K562 (cell line): ENCODE results near the gene PBX4. TPM values are rescaled to one million over a fixed set of nuclear protein-coding genes. Genes with fewer than 3 reads are reported as not detected.

Experiments used
- ATAC-seq: fragments of 200-7000 bp; cut with Tn5 transposase; 3 replicates; pipeline ENCODE4 v1.9.1; 2020; ENCODE audit warnings: moderate library complexity
- BruUV-seq: library from RNA; stranded (reverse); fragments of 400-500 nt; replicated peaks from 2 replicates; lab custom pipeline; 2021; lab: Mats Ljungman, UMichigan
- CTCF ChIA-PET: fragments of 300-600 bp; formaldehyde crosslinking; extraction: SDS; loops from one replicate; lab custom pipeline; 2021; ENCODE audit warnings: low intra/inter-chr PET ratio; lab: Yijun Ruan, JAX
- POLR2A ChIA-PET: fragments of 300-600, 350-650 bp; sonication (Branson Sonifier 250); formaldehyde crosslinking; extraction: SDS; loops from one replicate; lab custom pipeline; 2021; ENCODE audit warnings: antibody characterized with exemption, inconsistent platforms; lab: Yijun Ruan, JAX
- DNase-seq, 4 experiments: peaks; one replicate each; pipeline versions ENCODE4 v3.0.0 to v3.0.0-alpha.2; 2011 to 2018; ENCODE audit warnings: low spot score in 3 of 4, mixed read lengths in 3 of 4; ENCODE audit errors: extremely low read depth in 1 of 4
- FAIRE-seq: peaks from 2 replicates; lab custom pipeline; 2011; peaks lifted over from hg19 to GRCh38; lab: Jason Lieb, UNC
- H2AFZ ChIP-seq: 2 replicates; pipeline ENCODE4 v1.6.0; 2011; ENCODE audit warnings: low read depth, low read length, control low read depth, inconsistent platforms
- H3K27ac ChIP-seq: fragments of 200-600 bp; 3 replicates; pipeline ENCODE4 v1.8.0; 2011; ENCODE audit warnings: low read depth, mild to moderate bottlenecking, control low read depth, inconsistent platforms, low read length, moderate library complexity, mixed read lengths; ENCODE audit errors: extremely low read depth
- H3K27me3 ChIP-seq, 2 experiments: fragments of 300-600 bp in 1 of 2; 2 replicates in 1 of 2; 3 replicates in 1 of 2; pipeline versions ENCODE4 v1.6.0 to v1.8.0; 2011; ENCODE audit warnings: inconsistent platforms in 2 of 2, low read length in 2 of 2, mild to moderate bottlenecking in 1 of 2, mixed read lengths in 1 of 2, moderate library complexity in 1 of 2; ENCODE audit not compliant: control insufficient read depth in 2 of 2, insufficient read depth in 2 of 2
- H3K36me3 ChIP-seq: fragments of 300-600 bp; 3 replicates; pipeline ENCODE4 v1.8.0; 2011; ENCODE audit warnings: mild to moderate bottlenecking, low read length, inconsistent platforms; ENCODE audit not compliant: control insufficient read depth, insufficient read depth
- H3K4me1 ChIP-seq, 2 experiments: fragments of 200-600 bp in 1 of 2; replicated peaks in 1 of 2; 2 replicates in 1 of 2; 3 replicates in 1 of 2; pipeline versions ENCODE4 v1.5.1 to v1.8.0; 2011; ENCODE audit warnings: inconsistent platforms in 2 of 2, low read length in 2 of 2, mild to moderate bottlenecking in 1 of 2, mixed read lengths in 1 of 2, moderate library complexity in 1 of 2; ENCODE audit not compliant: control insufficient read depth in 2 of 2, insufficient read depth in 2 of 2
- H3K4me2 ChIP-seq: 2 replicates; pipeline ENCODE4 v1.6.1; 2011; ENCODE audit warnings: low read length, control low read depth, inconsistent platforms, mixed read lengths; ENCODE audit not compliant: insufficient read depth
- H3K4me3 ChIP-seq: fragments of 200-600 bp; sonication (generic), shearing (Covaris generic); 2 replicates; pipeline ENCODE4 v1.5.1; 2016; ENCODE audit warnings: control low read depth, inconsistent platforms
- H3K79me2 ChIP-seq: fragments of 200-600 bp; 3 replicates; pipeline ENCODE4 v1.8.0; 2011; ENCODE audit warnings: low read length, inconsistent platforms; ENCODE audit not compliant: control insufficient read depth, insufficient read depth
- H3K9ac ChIP-seq, 2 experiments: 2 replicates each; pipeline versions ENCODE4 v1.6.0 to v1.6.1; 2011; ENCODE audit warnings: low read depth in 2 of 2, low read length in 2 of 2, control low read depth in 1 of 2, inconsistent platforms in 1 of 2, mild to moderate bottlenecking in 1 of 2, mixed read lengths in 1 of 2; ENCODE audit not compliant: insufficient read depth in 1 of 2
- H3K9me1 ChIP-seq: one replicate; pipeline ENCODE4 v1.6.0; 2011; ENCODE audit warnings: inconsistent platforms, mild to moderate bottlenecking, low read length, moderate library complexity; ENCODE audit not compliant: control insufficient read depth, insufficient read depth
- H3K9me3 ChIP-seq: replicated peaks from 2 replicates; pipeline ENCODE4 v1.5.1; 2011; ENCODE audit warnings: low read depth, low read length, inconsistent platforms; ENCODE audit not compliant: control insufficient read depth, insufficient read depth
- H4K20me1 ChIP-seq: replicated peaks from 2 replicates; pipeline ENCODE4 v1.6.1; 2011; ENCODE audit warnings: low read length, inconsistent platforms, mixed read lengths; ENCODE audit not compliant: control insufficient read depth, insufficient read depth
- ATF3 ChIP-seq, 2 experiments: fragments of 450-650 bp in 1 of 2; sonication (generic) in 1 of 2; formaldehyde crosslinking in 1 of 2; IDR thresholded peaks in 1 of 2; conservative IDR thresholded peaks in 1 of 2; 2 replicates each; pipeline versions ENCODE4 v1.6.1 to v1.8.1; 2016 to 2023; ENCODE audit warnings: mild to moderate bottlenecking in 2 of 2, moderate library complexity in 2 of 2, inconsistent platforms in 1 of 2, missing genetic modification reagents in 1 of 2
- CEBPG ChIP-seq, 3 experiments: fragments of 200-800 bp in 1 of 3; sonication (Bioruptor generic) in 1 of 3; sonication (generic) in 1 of 3; formaldehyde crosslinking in 1 of 3; IDR thresholded peaks in 2 of 3; conservative IDR thresholded peaks in 1 of 3; 2 replicates each; pipeline versions ENCODE4 v1.6.1 to v1.8.0; 2016 to 2022; ENCODE audit warnings: missing compliant biosample characterization in 2 of 3, missing genetic modification characterization in 2 of 3, mild to moderate bottlenecking in 1 of 3, missing genetic modification reagents in 1 of 3
- GABPA ChIP-seq: fragments of 200-800 bp; sonication (Bioruptor generic); conservative IDR thresholded peaks from 2 replicates; pipeline ENCODE4 v1.6.1; 2016; ENCODE audit warnings: low read depth, missing genetic modification characterization, missing compliant biosample characterization
- KAT8 ChIP-seq: fragments of 450-650 bp; IDR thresholded peaks from 2 replicates; pipeline ENCODE4 v1.6.1; 2016; ENCODE audit warnings: low read depth, mild to moderate bottlenecking
- MBD1 ChIP-seq: fragments of 250-450 bp; sonication (Bioruptor Pico); IDR thresholded peaks from 2 replicates; pipeline ENCODE4 v1.8.0; 2022; ENCODE audit warnings: inconsistent platforms
- POLR2A ChIP-seq: fragments of 450-650 bp; conservative IDR thresholded peaks from 2 replicates; pipeline ENCODE4 v1.6.1; 2016
- POLR2G ChIP-seq: fragments of 200-400 bp; formaldehyde crosslinking; IDR thresholded peaks from 2 replicates; pipeline ENCODE4 v1.6.1; 2017; ENCODE audit warnings: low read depth, mild to moderate bottlenecking, antibody characterized with exemption, low read length, moderate library complexity
- RBM22 ChIP-seq: fragments of 200-400 bp; formaldehyde crosslinking; IDR thresholded peaks from 2 replicates; pipeline ENCODE4 v1.6.1; 2018; ENCODE audit warnings: low read length, low read depth; ENCODE audit not compliant: poor library complexity, severe bottlenecking
- ZNF764 ChIP-seq: fragments of 250-450 bp; sonication (Bioruptor Pico); IDR thresholded peaks from 2 replicates; pipeline ENCODE4 v1.4.0; 2020; ENCODE audit warnings: low read depth, mild to moderate bottlenecking, moderate library complexity
- WGBS: fragments of 100-300 bp; shearing (Covaris generic); methylation state at CpG from one replicate; pipeline ENCODE4 v1.1.6; 2016; ENCODE audit warnings: low coverage, mixed read lengths; ENCODE audit not compliant: insufficient coverage; ENCODE audit errors: missing lambda C conversion rate; 5-methylcytosine and 5-hydroxymethylcytosine counted together
- in situ Hi-C: fragments of 300-500 bp; cut with MboI; formaldehyde crosslinking; loops from 4 replicates; pipeline ENCODE4 v1.15.0; 2018; ENCODE audit warnings: inconsistent platforms, mixed read lengths
- intact Hi-C: fragments of 100-400 bp; cut with micrococcal nuclease; formaldehyde crosslinking; loops from 2 replicates; pipeline ENCODE4 v1.14.2; 2022
- polyA plus RNA-seq, 8 experiments: library from polyadenylated mRNA; depleted of rRNA in 4 of 8; stranded (reverse) in 5 of 8; unstranded in 3 of 8; fragments of >200 nt; fragmentation: Nextera tagmentation in 2 of 8; fragmentation: Illumina TruSeq in 1 of 8; extraction: Ambion mirVana in 2 of 8; extraction: Trizol in 1 of 8; gene quantifications; 2 replicates each; pipeline versions ENCODE4 v1.2.1 to v1.2.3, GENCODE V29; 2011 to 2014; ENCODE audit warnings: inconsistent platforms in 1 of 8, missing spikeins in 1 of 8
- total RNA-seq, 7 experiments: library from RNA; depleted of rRNA in 6 of 7; stranded (reverse); fragments of >200 nt in 6 of 7; fragmentation: Illumina TruSeq in 2 of 7; extraction: Trizol in 2 of 7; gene quantifications; 2 replicates each; pipeline versions ENCODE4 v1.2.1 to v1.2.3, GENCODE V29; 2011 to 2021; ENCODE audit warnings: low replicate concordance in 1 of 7

PBX4 gene
- total and polyA plus RNA-seq, 9 of the 15 experiments (the other 6 are each of a cell fraction or from before 2014, with no cell fraction given): 0.11 to 3.8 (median 1.6) TPM; not detected in 1

- peak; percentile 25 for TF ChIP-seq POLR2A
- no peak for TF ChIP-seq KAT8
- TF ChIP-seq GABPA (tag): no peak
- no peak for TF ChIP-seq MBD1
- no peak for TF ChIP-seq ZNF764 (CRISPR knock-in tag)
- peak; percentile 65 for TF ChIP-seq POLR2G
- TF ChIP-seq ATF3 (IDR thresholded peaks at IDR 0.05): peak; percentile 72
- no peak for TF ChIP-seq ATF3 (CRISPR knock-in tag; conservative IDR thresholded peaks at IDR 0.05)
- peak; percentile 60 for TF ChIP-seq RBM22
- no peak for TF ChIP-seq CEBPG (CRISPR knock-in tag; IDR thresholded peaks at IDR 0.05)
- 0 out of 4 replicates have a peak, but pooled peaks of 1 of the 2 experiments have one; percentile 6 for TF ChIP-seq CEBPG (tag; conservative IDR thresholded peaks at IDR 0.05 in 1 of 2, IDR thresholded peaks at IDR 0.05 in 1 of 2)
- TF ChIP-seq, all 486 proteins: peak for 5
- no peaks in the 10 kb centered on the region for H3K27me3 ChIP-seq
- H3K36me3 ChIP-seq: peaks cover 46% of the 10 kb centered on the region
- peaks cover 5 to 39% of the 10 kb centered on the region in 2 experiments for H3K4me1 ChIP-seq
- FAIRE-seq: no peak
- H3K9ac ChIP-seq: no peak overlapping the region; a peak in 1 of 4 replicates
- BruUV-seq: no TSS peak
- CTCF ChIA-PET: no interaction called here
- H3K27ac ChIP-seq: no peak overlapping the region
- no peaks in the 10 kb centered on the region for H3K9me3 ChIP-seq
- H3K4me2 ChIP-seq: no peak overlapping the region
- ATAC-seq: no peak
- in situ Hi-C loops (loop anchor here (25.0 kb wide), 1 partner anchor 107 kb away; the partner anchor contains the start of genes GMIP and LPAR2), intact Hi-C loops (no loop called here)
- no peak for DNase-seq
- H3K79me2 ChIP-seq: peaks cover 10% of the 10 kb centered on the region
- H2AFZ ChIP-seq: no peak overlapping the region
- peaks cover 8% of the 10 kb centered on the region for H3K9me1 ChIP-seq
- WGBS: 64% methylated on average over 10 of the region's 11 CpGs
- 0 out of 2 replicates have a peak, but pooled peaks cover 10% of the 10 kb centered on the region for H4K20me1 ChIP-seq
- POLR2A ChIA-PET: interaction anchor here (0.5 to 1.4 kb wide), 5 partner anchors 11 to 354 kb away, joined by 3 to 5 read pairs (median 3); partner anchors contain the start of gene ZNF101
- H3K4me3 ChIP-seq: no peak overlapping the region
Observed at GRCh38 chr19:19529783-19530422, 88.6 kb downstream of the PBX4 start.
